BLaER1 (cell line): ENCODE data around the gene TUBG2.
A peak's percentile ranks its signal among the peaks of the same experiment; 100 is the strongest.

Source experiments
- H3K27ac ChIP-seq: shearing (Covaris generic); formaldehyde crosslinking; 2 replicates; pipeline ENCODE4 v1.8.1; 2022
- H3K27me3 ChIP-seq: shearing (Covaris generic); formaldehyde crosslinking; 2 replicates; pipeline ENCODE4 v1.8.1; 2022
- H3K36me3 ChIP-seq: shearing (Covaris generic); formaldehyde crosslinking; 2 replicates; pipeline ENCODE4 v1.8.1; 2022
- H3K4me1 ChIP-seq: shearing (Covaris generic); formaldehyde crosslinking; 2 replicates; pipeline ENCODE4 v1.8.1; 2022
- H3K4me2 ChIP-seq: shearing (Covaris generic); formaldehyde crosslinking; 2 replicates; pipeline ENCODE4 v1.8.1; 2022
- H3K4me3 ChIP-seq: shearing (Covaris generic); formaldehyde crosslinking; 2 replicates; pipeline ENCODE4 v1.8.1; 2022
- H3K9ac ChIP-seq: shearing (Covaris generic); formaldehyde crosslinking; 2 replicates; pipeline ENCODE4 v1.8.1; 2022
- H3K9me3 ChIP-seq: shearing (Covaris generic); formaldehyde crosslinking; 2 replicates; pipeline ENCODE4 v1.8.1; 2022
- H4K20me1 ChIP-seq: shearing (Covaris generic); formaldehyde crosslinking; 2 replicates; pipeline ENCODE4 v1.8.1; 2022
- Cebpa-rat ChIP-seq: shearing (Covaris generic); IDR thresholded peaks from 2 replicates; pipeline ENCODE4 v1.8.1; 2022

The TUBG2 gene

GRCh38 chr17:42669977-42670788 is 11.1 kb downstream of the TUBG2 start:
- no peaks in the 10 kb centered on the region for H3K9me3 ChIP-seq
- H3K4me3 ChIP-seq: peak overlapping the region; percentile 51
- H4K20me1 ChIP-seq: peaks cover 82% of the 10 kb centered on the region
- H3K4me1 ChIP-seq: peaks cover 36% of the 10 kb centered on the region
- H3K4me2 ChIP-seq: peak overlapping the region; percentile 75
- no peak overlapping the region for H3K9ac ChIP-seq
- peaks cover 73% of the 10 kb centered on the region for H3K36me3 ChIP-seq
- H3K27me3 ChIP-seq: peaks cover 61% of the 10 kb centered on the region
- no peak overlapping the region for H3K27ac ChIP-seq
- no peak for TF ChIP-seq Cebpa-rat

- Histone ChIP-seq H4K20me1 (peaks cover 90% of the 10 kb centered on the region), H3K4me1 (peaks cover 44% of the 10 kb centered on the region), H3K36me3 (peaks cover 64% of the 10 kb centered on the region), H3K9me3 (no peaks in the 10 kb centered on the region), H3K9ac (no peak overlapping the region), H3K27me3 (peaks cover 70% of the 10 kb centered on the region), H3K27ac (no peak overlapping the region), H3K4me2 (peak overlapping the region; percentile 17), H3K4me3 (no peak overlapping the region; the same call in 1 of the 2 replicates)
- TF ChIP-seq Cebpa-rat: no peak
Observed at GRCh38 chr17:42670789-42671657, 11.9 kb downstream of the TUBG2 start.

- no peak for TF ChIP-seq Cebpa-rat
- Histone ChIP-seq H3K4me2 (no peak overlapping the region), H3K9me3 (no peaks in the 10 kb centered on the region), H3K4me1 (peaks cover 47% of the 10 kb centered on the region), H3K4me3 (no peak overlapping the region), H3K27me3 (peaks cover 73% of the 10 kb centered on the region), H3K9ac (no peak overlapping the region), H3K36me3 (peaks cover 54% of the 10 kb centered on the region), H3K27ac (no peak overlapping the region), H4K20me1 (peaks cover 88% of the 10 kb centered on the region)
Observed at GRCh38 chr17:42672038-42672437, 13.0 kb downstream of the TUBG2 start.

- peak overlapping the region; percentile 91 for H3K4me2 ChIP-seq
- H3K27me3 ChIP-seq: peaks cover 73% of the 10 kb centered on the region
- peaks cover 41% of the 10 kb centered on the region for H3K36me3 ChIP-seq
- H4K20me1 ChIP-seq: peaks cover 76% of the 10 kb centered on the region
- no peaks in the 10 kb centered on the region for H3K9me3 ChIP-seq
- H3K4me3 ChIP-seq: peak overlapping the region; percentile 83; the same call in 1 of the 2 replicates
- no peak for TF ChIP-seq Cebpa-rat
- H3K4me1 ChIP-seq: peaks cover 55% of the 10 kb centered on the region
- peak overlapping the region; percentile 18; the same call in 1 of the 2 replicates for H3K27ac ChIP-seq
- H3K9ac ChIP-seq: peak overlapping the region; percentile 30; the same call in 1 of the 2 replicates
Observed at GRCh38 chr17:42673266-42673884, 14.3 kb downstream of the TUBG2 start.

- peaks cover 72% of the 10 kb centered on the region for H4K20me1 ChIP-seq
- peak overlapping the region; percentile 91 for H3K4me2 ChIP-seq
- H3K27me3 ChIP-seq: peaks cover 67% of the 10 kb centered on the region
- H3K4me3 ChIP-seq: peak overlapping the region; percentile 83
- no peaks in the 10 kb centered on the region for H3K9me3 ChIP-seq
- H3K9ac ChIP-seq: peak overlapping the region; percentile 30; the same call in 1 of the 2 replicates
- H3K4me1 ChIP-seq: peaks cover 62% of the 10 kb centered on the region
- peak; percentile 80 for TF ChIP-seq Cebpa-rat
- H3K36me3 ChIP-seq: peaks cover 35% of the 10 kb centered on the region
- peak overlapping the region; percentile 35; the same call in 1 of the 2 replicates for H3K27ac ChIP-seq
Observed at GRCh38 chr17:42673885-42674754, 15.0 kb downstream of the TUBG2 start.

GRCh38 chr17:42674755-42675347 is 15.8 kb downstream of the TUBG2 start:
- H3K4me1 ChIP-seq: peaks cover 64% of the 10 kb centered on the region
- no peak for TF ChIP-seq Cebpa-rat
- peak overlapping the region; percentile 91 for H3K4me2 ChIP-seq
- peak overlapping the region; percentile 83 for H3K4me3 ChIP-seq
- H3K27ac ChIP-seq: no peak overlapping the region; the same call in 1 of the 2 replicates
- no peaks in the 10 kb centered on the region for H3K9me3 ChIP-seq
- H4K20me1 ChIP-seq: peaks cover 65% of the 10 kb centered on the region
- H3K36me3 ChIP-seq: peaks cover 28% of the 10 kb centered on the region
- H3K27me3 ChIP-seq: peaks cover 60% of the 10 kb centered on the region
- peak overlapping the region; percentile 74; the same call in 1 of the 2 replicates for H3K9ac ChIP-seq

GRCh38 chr17:42675348-42675964 is 16.4 kb downstream of the TUBG2 start:
- TF ChIP-seq Cebpa-rat: no peak
- H3K4me1 ChIP-seq: peaks cover 66% of the 10 kb centered on the region
- peaks cover 54% of the 10 kb centered on the region for H3K27me3 ChIP-seq

GRCh38 chr17:42675965-42676423 is 16.9 kb downstream of the TUBG2 start:
- no peak for TF ChIP-seq Cebpa-rat
- peaks cover 53% of the 10 kb centered on the region for H4K20me1 ChIP-seq
- peaks cover 68% of the 10 kb centered on the region for H3K4me1 ChIP-seq
- peak overlapping the region; percentile 91 for H3K4me2 ChIP-seq
- peak overlapping the region; percentile 54 for H3K27ac ChIP-seq
- peaks cover 48% of the 10 kb centered on the region for H3K27me3 ChIP-seq
- peak overlapping the region; percentile 74 for H3K9ac ChIP-seq
- H3K36me3 ChIP-seq: peaks cover 24% of the 10 kb centered on the region
- H3K4me3 ChIP-seq: peak overlapping the region; percentile 83
- H3K9me3 ChIP-seq: no peaks in the 10 kb centered on the region

More at GRCh38 chr17:42675348-42675964, 16.4 kb downstream of the TUBG2 start:
- peak overlapping the region; percentile 91 for H3K4me2 ChIP-seq
- H3K27ac ChIP-seq: peak overlapping the region; percentile 54
- no peaks in the 10 kb centered on the region for H3K9me3 ChIP-seq
- peaks cover 28% of the 10 kb centered on the region for H3K36me3 ChIP-seq
- peak overlapping the region; percentile 74 for H3K9ac ChIP-seq
- H4K20me1 ChIP-seq: peaks cover 59% of the 10 kb centered on the region
- H3K4me3 ChIP-seq: peak overlapping the region; percentile 83
